ENCODE results near the gene ANKMY1.

- TF ChIP-seq CTCF (IDR thresholded peaks at IDR 0.05) (no peak), POLR2A (IDR thresholded peaks at IDR 0.05) (no peak)
These were observed 30.9 kb upstream of the ANKMY1 start for GRCh38 chr2:240588669-240589068.
